HG02885 (cell line): ENCODE results near the gene CCDC88C.
"Not testable (repeated sequence)": the region's sequence is repeated elsewhere in the genome, so short reads cannot be mapped to it uniquely, and the experiment has no call there.

Experiments
- ATAC-seq: cut with Tn5 transposase; IDR thresholded peaks from one replicate; pipeline ENCODE4 v1.9.1; 2021; ENCODE audit warnings: mild to moderate bottlenecking; ENCODE audit not compliant: unreplicated experiment, poor library complexity

Gene CCDC88C

DNA sequence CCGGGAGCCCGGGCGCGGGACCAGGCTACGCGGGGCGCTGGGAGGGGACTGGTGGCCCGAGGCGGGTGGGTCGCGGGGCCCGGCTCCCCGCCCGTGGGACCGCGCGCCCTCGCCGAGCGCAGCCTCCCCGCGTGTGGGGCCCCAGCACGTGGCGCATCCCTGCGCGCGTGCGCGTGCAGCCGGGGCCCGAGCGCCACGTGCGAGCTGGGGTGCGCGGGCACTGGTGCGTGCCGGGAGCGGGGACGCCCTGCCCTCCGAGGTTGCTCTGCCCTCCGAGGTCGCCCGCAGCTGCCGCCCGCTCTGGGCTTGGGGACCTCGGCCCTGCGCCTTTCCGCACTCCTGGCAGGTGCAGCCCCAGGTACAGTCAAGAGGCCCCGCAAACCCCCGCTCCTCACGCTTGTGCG is 365 bp upstream of the CCDC88C start:
- ATAC-seq, result peak; percentile 39

DNA sequence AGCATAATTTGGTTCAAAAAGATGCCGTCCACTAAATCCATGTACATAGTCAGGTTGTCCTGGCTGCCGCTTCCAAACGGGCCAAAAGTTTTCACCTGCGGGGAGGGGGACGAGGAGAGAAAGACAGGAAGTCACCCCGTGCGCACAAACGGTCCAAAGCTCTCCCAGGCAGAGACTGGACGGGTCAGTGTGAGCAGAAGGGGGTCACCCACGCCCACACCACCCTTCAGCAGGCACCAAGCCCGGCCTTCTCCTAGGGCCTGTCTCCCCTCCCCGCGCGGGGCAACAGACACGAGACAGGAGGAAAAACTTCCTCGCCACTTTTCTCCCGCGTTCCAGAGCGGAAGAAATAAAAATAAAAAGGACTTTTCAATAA is 888 bp downstream of the CCDC88C start:
- no peak for ATAC-seq

DNA sequence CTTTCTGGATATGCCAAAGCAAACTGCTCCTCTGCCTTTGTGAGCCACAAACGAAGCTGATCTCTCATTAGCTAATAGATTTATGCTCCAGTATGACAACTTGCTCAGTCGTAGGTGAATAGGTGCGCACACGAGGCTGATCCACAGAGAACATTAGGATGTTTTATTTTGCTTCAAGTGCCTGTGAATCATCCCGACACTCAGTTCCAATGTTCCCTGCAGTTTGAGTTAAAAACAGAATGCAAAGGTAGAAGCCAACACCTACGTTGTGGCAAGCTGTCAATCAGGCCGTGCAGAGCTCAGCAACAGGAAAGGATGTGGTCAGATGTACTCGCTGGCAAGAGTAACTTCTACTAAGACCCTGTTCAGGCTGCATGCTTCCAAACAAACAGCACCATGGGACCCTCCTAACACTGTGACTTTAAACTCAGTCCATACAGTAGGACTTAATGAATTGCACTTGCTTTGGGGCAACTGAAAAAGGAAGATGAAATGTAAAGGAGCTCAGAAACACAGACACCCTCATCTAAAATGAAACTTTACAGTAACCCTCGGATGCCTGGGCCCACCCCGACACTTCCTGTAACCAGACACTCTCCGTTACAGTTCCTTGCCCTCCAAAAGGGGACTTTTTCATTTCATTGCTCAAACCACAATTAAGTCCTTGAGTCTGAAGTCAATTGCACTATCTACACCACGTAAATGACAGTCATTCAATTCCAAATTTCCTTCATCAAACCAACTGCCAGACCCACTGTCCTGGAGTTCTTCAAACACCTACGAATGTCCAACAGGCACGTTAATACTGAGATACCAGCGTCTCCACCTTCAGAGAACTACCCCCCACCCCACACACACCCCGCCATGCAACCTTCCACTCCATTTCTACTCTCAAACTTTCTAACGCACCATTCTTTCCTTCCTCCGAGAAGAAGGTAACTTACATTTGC is 1.6 kb downstream of the CCDC88C start:
- ATAC-seq, result peak; percentile 54

DNA sequence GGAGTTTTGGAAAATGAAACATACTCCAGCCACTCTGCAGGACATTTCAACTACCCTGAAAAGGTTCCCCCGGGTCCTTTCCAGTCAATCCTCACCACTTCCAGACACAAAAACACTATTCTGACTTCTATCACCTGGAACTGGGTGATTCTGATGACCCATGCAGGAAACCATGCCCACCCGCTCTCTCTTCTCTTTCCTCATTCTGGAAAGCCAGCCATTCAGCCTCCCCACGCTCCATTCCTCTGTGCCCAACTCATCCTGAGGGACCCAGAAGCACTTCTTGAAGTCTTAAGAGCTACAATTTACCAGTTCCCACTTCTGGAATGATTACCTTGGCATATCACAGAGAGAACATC is 3.2 kb downstream of the CCDC88C start:
- ATAC-seq, result no peak

DNA sequence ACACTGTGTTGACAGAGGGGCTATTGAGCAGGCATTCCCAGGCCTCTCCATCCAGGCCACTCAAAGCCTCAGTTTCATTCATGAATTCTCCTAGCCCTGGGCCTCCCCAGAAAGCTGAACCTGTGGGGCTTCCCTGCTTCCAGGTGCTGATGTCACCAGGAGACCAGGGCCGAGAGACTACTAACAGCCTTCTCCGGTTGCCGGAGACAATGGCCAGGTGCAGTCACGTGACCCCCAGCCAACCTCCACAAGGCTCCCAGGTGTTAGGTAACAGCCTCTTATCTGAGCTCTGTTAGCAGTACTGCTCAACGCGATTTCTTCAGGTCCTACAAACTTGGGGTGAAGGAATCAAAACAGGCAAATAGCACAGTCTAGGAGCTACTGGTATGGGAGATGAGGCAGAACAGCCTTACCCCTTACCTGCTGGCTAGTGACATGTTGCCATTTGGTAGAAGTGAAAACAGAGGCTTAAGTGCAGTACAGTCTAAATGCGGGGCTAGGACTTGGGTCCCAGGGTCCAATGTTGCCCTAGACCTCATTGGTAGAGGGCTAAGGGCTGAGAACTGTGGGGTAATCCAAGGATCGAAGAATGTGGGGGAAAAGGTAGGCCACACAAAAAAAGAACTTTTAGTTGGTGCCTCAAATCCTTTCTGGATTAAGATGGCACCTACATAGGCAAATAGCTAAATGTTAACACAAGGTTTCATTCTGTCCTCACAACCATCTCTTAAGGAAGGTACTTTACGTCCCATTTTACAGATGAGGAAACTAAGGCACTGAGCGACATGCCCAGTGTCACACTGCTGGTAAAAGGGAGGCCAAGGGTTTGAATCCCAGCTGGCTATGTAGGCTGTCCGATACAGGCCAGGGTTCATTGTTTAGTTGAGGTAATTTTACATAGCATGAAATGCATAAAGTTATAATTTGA is 3.8 kb downstream of the CCDC88C start:
- no peak for ATAC-seq

DNA sequence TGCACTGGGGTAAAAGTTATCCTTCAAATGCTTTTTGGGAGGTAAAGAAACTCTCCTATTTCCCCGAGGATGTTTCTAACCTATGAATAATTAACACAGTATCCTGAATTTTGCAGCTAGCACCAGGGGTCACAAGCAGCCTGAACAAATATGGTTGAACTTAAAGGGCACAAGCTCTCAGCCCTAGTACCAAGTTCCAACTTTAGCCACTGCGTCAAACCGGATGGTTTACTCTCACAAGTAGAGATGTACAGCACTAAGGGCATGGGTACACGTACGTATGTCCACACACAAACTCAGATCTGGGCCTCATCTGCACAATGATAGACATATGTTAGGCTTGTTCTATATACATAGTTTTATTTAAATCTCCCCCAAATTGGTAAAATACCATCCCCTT is 4.7 kb downstream of the CCDC88C start:
- no peak for ATAC-seq

DNA sequence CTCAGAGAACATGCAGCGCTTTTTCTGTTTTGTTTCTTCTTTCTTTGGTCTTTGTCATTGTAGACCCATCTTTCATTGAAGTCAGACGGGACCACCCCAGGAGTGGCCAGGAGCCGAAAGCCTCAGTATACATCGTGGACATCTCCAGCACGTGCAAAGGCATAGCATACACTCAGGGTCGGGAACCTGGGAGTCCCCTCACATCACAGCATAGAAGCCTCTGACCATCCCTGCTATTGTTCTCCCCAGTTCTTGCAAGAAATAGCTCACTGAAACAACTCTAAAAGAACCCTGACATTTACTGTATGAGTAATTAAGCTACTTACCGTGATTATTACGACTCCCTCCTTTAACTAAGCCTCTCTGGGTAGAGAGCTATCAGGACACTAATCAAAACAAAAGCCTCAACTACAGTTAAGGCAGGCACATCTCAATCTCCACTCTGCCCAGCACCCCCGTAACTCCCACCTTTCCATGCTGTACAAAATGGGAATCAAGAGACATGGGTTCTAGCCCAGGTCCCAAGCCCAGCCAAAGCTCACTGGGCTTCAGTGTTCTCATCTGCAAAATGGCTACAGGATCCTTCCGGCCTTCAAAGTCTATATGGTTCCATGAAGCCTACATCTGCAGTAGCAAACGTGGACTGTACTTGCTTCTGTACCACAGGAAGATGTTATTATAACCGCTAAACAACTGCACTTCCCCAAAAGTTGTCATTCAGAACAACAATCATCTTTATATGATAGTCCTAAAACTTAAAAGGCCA is 6.7 kb downstream of the CCDC88C start:
- ATAC-seq, result peak; percentile 52

DNA sequence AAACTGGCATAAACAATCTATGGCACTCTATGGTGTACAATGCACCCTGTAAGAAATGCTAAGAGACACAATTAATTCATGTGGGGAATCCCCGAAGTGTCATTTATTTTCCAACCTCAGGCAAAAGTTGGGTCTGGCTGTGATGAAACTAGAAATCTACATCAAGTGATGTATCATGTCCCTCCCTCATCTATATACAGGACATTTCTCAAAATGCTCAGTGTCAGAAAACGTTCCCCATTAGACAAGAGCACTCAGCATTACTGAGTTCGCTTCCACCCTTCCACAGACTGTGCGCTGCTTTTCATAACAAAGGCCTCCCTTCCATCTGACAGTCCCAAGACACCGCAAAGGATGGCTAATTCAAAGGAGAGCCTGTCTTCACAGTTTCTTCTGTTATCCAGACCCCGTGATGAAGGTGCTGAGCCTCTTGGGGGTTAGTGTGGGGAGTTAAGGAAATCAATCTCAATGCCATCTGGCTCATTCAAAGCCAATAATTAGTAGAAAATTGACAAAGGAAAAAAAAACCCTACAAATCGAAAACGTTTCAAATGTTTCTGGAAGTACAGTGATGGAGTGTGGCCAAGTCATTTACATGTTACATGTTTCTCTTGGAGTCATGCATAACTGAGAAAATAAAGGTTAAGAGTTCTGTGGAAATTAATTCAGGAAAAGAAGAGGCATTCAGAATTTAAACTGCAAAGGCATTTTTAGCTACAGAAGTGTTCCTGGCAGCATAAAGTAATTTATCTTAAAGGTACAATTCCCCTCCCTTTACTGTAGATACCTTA is 7.5 kb downstream of the CCDC88C start:
- ATAC-seq, result no peak

DNA sequence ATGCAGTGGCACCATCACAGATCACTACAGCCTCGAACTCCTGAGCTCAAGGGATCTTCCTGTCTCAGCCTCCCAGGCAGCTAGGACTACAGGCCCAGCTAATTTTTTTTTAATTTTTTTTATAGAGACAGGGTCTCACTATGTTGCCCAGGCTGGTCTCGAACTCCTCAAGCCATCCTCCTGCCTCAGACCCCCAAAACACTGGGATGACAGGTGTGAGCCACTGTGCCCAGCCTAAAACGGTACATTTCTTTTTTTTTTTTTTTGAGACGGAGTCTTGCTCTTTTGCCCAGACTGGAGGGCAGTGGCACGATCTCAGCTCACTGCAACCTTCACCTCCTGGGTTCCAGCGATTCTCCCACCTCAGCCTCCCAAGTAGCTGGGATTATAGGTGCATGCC is 8.4 kb downstream of the CCDC88C start:
- not testable (repeated sequence) for ATAC-seq

DNA sequence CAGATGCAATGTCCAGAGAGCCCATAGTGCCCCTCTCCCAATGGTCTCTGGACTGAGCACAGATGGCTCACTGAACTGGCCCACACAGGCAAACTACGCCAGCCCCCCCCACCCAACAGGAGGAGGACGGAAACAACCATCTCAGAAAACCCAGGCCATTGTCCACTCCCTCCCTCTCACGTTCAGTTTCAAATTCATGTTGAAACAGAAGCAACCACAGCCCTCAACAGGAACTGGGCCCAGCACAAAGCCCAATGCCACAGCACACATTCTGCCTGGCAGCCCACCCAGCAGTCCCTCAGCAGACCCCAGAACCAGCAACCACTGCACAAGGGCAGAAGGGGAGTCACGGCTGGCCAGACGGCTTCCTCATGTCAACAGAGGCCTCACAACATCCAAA is 10.6 kb downstream of the CCDC88C start:
- ATAC-seq, result no peak

DNA sequence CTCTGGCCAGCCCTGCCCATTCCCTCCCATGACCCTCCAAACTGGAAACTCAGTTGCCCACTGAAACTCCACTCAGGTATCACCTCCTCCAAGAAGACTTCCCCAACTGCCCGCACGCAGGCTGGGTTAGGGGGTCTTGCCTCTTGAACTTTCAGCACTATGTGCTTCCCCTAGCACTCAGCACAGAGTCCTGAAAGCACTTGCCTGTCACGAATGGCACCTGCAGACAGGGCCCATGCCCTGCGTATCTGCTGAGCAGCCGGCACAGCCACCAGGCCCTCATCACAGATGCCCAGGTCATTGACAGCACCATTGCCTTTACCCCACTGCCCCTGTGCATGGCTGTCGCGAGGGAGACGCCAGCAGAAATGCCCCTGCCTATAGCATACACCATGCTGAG is 11.2 kb downstream of the CCDC88C start:
- ATAC-seq, result no peak

DNA sequence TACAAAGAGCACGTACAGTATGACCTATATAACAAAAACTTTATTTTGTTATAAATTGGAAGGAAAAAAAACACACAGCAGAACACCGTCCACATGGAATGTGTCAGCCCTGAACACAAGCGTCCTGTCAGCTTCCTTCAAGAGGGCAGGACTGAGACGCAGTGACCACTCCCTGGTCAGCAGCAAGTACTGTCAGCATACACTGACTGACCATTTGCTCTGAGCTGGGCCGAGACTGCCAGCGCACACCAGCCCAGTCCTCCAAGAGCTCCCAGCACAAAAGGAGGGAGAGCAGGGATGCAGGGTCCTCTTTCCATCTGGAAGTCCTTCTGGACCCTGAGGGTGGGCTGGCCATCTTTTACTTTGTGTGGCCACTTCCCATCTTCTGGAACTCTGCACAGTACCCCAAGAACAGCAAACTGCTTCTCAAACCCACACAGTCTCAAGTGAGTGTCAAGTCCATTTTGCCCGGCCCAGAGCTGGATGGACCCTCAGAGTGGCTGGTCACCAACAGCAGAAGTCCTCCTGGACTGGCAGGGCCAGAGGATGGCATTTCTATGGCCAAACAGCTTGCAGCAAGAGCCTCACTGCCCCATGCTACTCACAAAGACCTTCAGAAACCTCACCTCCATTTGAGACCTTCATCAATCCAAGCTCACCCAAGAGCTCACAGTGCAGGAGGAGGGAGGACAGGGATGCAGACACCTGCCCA is 11.7 kb downstream of the CCDC88C start:
- no peak for ATAC-seq

DNA sequence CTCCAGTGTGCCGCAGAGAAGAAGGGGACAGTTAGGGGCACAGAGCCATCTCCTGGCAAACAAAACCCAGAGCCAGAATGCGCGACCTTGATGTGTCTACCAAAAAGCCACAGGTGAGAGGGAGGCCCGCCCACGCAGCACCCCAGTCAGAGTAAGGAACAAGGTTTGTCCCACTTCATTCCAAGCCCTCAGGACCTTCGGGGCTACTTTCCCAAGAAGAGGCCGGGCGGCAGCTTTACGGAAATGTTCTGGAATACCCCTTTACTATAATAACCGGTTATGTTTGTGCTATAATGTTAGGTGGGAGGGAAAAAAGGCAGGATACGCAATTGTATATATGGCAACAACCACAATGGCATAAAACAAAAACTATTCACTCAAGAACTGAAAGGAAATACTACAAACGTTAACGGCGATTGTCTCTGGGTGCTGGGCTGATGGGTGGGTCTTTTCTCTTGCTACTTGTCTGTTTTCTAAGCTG is 12.3 kb downstream of the CCDC88C start:
- ATAC-seq, result no peak

DNA sequence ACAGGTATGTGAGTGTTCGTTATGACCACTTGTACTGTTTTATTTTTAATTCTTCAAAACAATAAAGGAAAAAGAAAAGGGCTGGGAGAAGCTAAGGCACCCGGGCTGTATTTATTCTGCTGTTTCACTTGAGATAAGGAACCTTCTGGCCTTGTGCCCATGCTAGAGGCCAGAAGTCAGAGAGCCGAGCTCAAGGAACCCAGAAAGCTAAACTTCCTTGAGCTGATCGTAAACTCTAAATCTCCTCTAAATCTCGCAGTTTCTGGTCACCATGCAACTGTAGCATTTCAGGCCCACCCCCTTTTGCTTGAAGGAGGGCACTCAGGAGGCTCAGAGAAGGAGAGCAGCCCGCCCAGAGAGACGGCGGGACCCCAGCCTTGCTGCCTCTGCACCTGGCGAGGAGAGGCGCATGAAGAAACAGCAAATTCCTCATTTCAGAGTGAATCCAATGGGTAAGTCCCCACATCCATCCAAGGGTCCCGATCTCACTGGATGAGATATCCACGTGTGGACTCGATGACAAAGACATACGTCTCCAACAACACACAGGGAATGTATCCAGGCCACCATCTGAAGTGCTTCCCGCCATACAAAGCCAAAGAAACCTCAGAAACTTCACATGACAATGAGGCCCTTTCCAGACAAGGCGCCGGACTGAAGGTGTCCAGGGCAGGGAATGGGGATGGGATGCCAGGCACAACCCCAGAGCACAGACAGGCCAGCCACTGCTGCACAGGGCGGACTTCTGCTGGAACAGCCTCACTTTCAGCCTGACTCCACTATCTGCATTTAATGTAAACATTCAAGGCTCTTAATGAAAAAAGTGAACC is 14.6 kb downstream of the CCDC88C start:
- no peak for ATAC-seq

DNA sequence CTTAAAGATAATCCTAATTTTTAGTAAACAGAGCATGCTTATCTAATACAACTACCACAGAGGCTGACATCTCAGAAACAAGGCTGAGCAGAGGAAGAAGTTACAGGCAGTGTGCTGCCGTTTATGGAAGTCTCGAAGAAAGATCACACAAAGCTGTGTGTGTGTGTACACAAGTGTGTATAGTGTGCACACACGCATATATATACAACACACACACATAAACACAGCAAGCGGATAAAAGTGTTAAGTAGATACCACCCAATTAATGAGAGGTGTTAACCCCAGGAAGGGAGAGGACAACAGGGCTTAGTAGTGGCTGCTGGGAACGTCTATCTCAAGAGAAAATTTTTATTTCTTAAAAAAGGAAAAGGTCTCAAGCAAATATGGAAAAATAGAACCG is 15.3 kb downstream of the CCDC88C start:
- no peak for ATAC-seq

DNA sequence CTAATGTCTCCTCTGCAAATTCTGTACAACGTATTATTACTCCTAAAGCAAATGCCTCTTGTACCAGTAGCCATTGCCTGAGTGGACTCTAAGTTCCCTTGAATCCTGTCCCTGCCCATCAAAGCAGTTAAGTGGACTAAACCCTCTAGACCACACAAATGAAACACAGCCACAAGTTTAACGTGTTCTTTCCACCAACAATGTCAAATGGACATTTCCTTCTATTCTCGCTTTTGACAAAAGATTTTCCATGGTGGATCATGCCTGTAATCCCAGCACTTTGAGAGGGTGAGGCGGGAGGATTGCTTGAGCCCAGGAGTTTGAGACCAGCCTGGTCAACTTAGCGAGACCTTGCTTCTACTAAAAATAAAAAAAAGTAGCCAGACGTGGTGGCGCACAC is 15.9 kb downstream of the CCDC88C start:
- no peak for ATAC-seq

DNA sequence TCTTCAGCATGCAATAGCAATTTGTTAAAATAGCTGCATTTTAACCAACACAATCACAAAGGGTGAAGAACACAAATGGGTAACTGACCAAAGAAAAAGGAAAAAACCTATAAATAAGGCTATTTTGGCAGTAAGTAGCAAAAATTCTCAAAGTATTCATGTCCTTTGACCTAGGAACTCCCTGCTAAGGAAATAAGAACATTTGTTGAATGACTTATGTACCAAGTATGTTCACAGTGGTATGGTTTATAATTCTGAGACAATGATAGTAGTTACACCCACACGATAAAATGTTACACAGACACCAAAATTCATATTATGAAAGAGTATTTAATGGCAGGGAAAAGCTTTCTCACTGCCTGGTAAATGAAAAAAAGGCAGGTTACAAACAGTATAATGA is 16.9 kb downstream of the CCDC88C start:
- no peak for ATAC-seq
